HepG2 (cell line): ENCODE results near the gene DUS2. TPM values are rescaled to one million over a fixed set of nuclear protein-coding genes. Genes with fewer than 3 reads are reported as not detected.
A peak's percentile ranks its signal among the peaks of the same experiment; 100 is the strongest.

Source experiments
- ATAC-seq: fragments of 200-7000 bp; cut with Tn5 transposase; 3 replicates; pipeline ENCODE4 v1.9.1; 2020; ENCODE audit warnings: mild to moderate bottlenecking, moderate library complexity
- BruUV-seq: library from RNA; stranded (reverse); fragments of 400-500 nt; replicated peaks from 2 replicates; lab custom pipeline; 2021; lab: Mats Ljungman, UMichigan
- CTCF ChIA-PET: fragments of 300-600 bp; formaldehyde crosslinking; extraction: SDS; loops from one replicate; lab custom pipeline; 2021; ENCODE audit warnings: low total read pairs, inconsistent platforms, low intra/inter-chr PET ratio; lab: Yijun Ruan, JAX
- POLR2A ChIA-PET: fragments of 350-600 bp; sonication (Branson Sonifier 250); formaldehyde crosslinking; loops from one replicate; lab custom pipeline; 2020; ENCODE audit warnings: antibody characterized with exemption, inconsistent platforms; lab: Yijun Ruan, JAX
- DNase-seq: peaks from one replicate; pipeline ENCODE4 v3.0.0-alpha.2; 2015; ENCODE audit warnings: low spot score
- FAIRE-seq: peaks from 3 replicates; lab custom pipeline; 2011; peaks lifted over from hg19 to GRCh38; lab: Jason Lieb, UNC
- H2AFZ ChIP-seq: one replicate; pipeline ENCODE4 v1.6.1; 2011; ENCODE audit warnings: low read length, inconsistent platforms
- H3K27ac ChIP-seq: fragments of 300-600 bp; 3 replicates; pipeline ENCODE4 v1.8.0; 2011; ENCODE audit warnings: mixed run types, mild to moderate bottlenecking, mixed read lengths, low read length, inconsistent platforms; ENCODE audit not compliant: insufficient read depth; ENCODE audit errors: extremely low read length
- H3K27me3 ChIP-seq, 2 experiments: fragments of 200-600 bp in 1 of 2; 2 replicates in 1 of 2; 3 replicates in 1 of 2; pipeline versions ENCODE4 v1.6.0 to v1.8.0; 2011; ENCODE audit warnings: low read length in 2 of 2, mild to moderate bottlenecking in 2 of 2, moderate library complexity in 2 of 2, inconsistent platforms in 1 of 2; ENCODE audit not compliant: insufficient read depth in 2 of 2, control insufficient read depth in 1 of 2
- H3K36me3 ChIP-seq, 2 experiments: fragments of 200-600 bp in 1 of 2; replicated peaks in 1 of 2; 2 replicates in 1 of 2; 3 replicates in 1 of 2; pipeline versions ENCODE4 v1.5.1 to v1.8.0; 2011; ENCODE audit warnings: low read length in 2 of 2, inconsistent platforms in 1 of 2; ENCODE audit not compliant: insufficient read depth in 2 of 2, control insufficient read depth in 1 of 2
- H3K4me1 ChIP-seq: 2 replicates; pipeline ENCODE4 v1.5.1; 2012; ENCODE audit warnings: low read length, inconsistent platforms; ENCODE audit not compliant: insufficient read depth
- H3K4me2 ChIP-seq: 2 replicates; pipeline ENCODE4 v1.6.0; 2011; ENCODE audit warnings: low read depth, low read length, inconsistent platforms
- H3K4me3 ChIP-seq, 3 experiments: fragments of 200-600 bp in 1 of 3; sonication (generic), shearing (Covaris generic) in 1 of 3; replicated peaks in 1 of 3; 2 replicates each; pipeline ENCODE4 v1.5.1; 2011 to 2016; ENCODE audit warnings: low read length in 3 of 3, inconsistent platforms in 2 of 3, low read depth in 2 of 3, mild to moderate bottlenecking in 2 of 3, control low read depth in 1 of 3, mixed read lengths in 1 of 3; ENCODE audit not compliant: insufficient read depth in 1 of 3
- H3K79me2 ChIP-seq: one replicate; pipeline ENCODE4 v1.6.1; 2011; ENCODE audit warnings: low read length, inconsistent platforms; ENCODE audit not compliant: insufficient read depth
- H3K9ac ChIP-seq: 2 replicates; pipeline ENCODE4 v1.6.0; 2011; ENCODE audit warnings: mild to moderate bottlenecking, low read depth, low read length, inconsistent platforms; ENCODE audit not compliant: insufficient read depth
- H3K9me3 ChIP-seq: 2 replicates; pipeline ENCODE4 v1.5.1; 2012; ENCODE audit warnings: mild to moderate bottlenecking, low read length
- H4K20me1 ChIP-seq: 2 replicates; pipeline ENCODE4 v1.6.0; 2011; ENCODE audit warnings: inconsistent platforms, mild to moderate bottlenecking, low read length, moderate library complexity; ENCODE audit not compliant: insufficient read depth
- HOXA7 ChIP-seq: sonication (generic); formaldehyde crosslinking; IDR thresholded peaks from 2 replicates; pipeline ENCODE4 v1.8.1; 2022; ENCODE audit warnings: mild to moderate bottlenecking, missing genetic modification reagents, moderate library complexity
- SMC3 ChIP-seq: IDR thresholded peaks from 2 replicates; pipeline ENCODE4 v1.6.1; 2011; ENCODE audit warnings: low read length, improper control_type of control experiment
- SNAPC4 ChIP-seq: sonication (generic); formaldehyde crosslinking; IDR thresholded peaks from 2 replicates; pipeline ENCODE4 v1.4.0; 2020; ENCODE audit warnings: mild to moderate bottlenecking, missing genetic modification reagents
- SRF ChIP-seq: IDR thresholded peaks from 2 replicates; pipeline ENCODE4 v1.6.1; 2011; ENCODE audit warnings: mild to moderate bottlenecking, low read depth, low read length, moderate library complexity
- ZMYM2 ChIP-seq: sonication (generic); formaldehyde crosslinking; IDR thresholded peaks from 2 replicates; pipeline ENCODE4 v1.8.0; 2022; ENCODE audit warnings: mild to moderate bottlenecking, missing genetic modification reagents
- ZNF33B ChIP-seq: sonication (generic); formaldehyde crosslinking; IDR thresholded peaks from 2 replicates; pipeline ENCODE4 v1.5.1; 2020; ENCODE audit warnings: mild to moderate bottlenecking, missing genetic modification reagents
- ZNF557 ChIP-seq: sonication (generic); formaldehyde crosslinking; IDR thresholded peaks from 2 replicates; pipeline ENCODE4 v1.4.0; 2020; ENCODE audit warnings: missing genetic modification reagents
- WGBS: methylation state at CpG from one replicate; pipeline ENCODE4 v1.1.6; 2017; ENCODE audit warnings: low lambda C conversion rate; 5-methylcytosine and 5-hydroxymethylcytosine counted together
- in situ Hi-C: cut with HindIII; loops from 2 replicates; pipeline ENCODE4 v1.10.0; 2017; ENCODE audit warnings: low pct_unique_long_range_greater_than_20kb; ENCODE audit not compliant: extremely low pct_ligation_motif_present
- intact Hi-C: fragments of 100-400 bp; cut with micrococcal nuclease; formaldehyde crosslinking; loops from one replicate; pipeline ENCODE4 v1.10.0; 2022; ENCODE audit not compliant: unreplicated experiment
- polyA plus RNA-seq, 8 experiments: library from polyadenylated mRNA; depleted of rRNA in 3 of 8; stranded (reverse) in 7 of 8; unstranded in 1 of 8; fragments of >200 nt; fragmentation: Illumina TruSeq in 4 of 8; extraction: Trizol in 4 of 8; gene quantifications; 2 replicates each; pipeline versions ENCODE4 v1.2.1 to v1.2.3, GENCODE V29; 2011 to 2016; ENCODE audit warnings: low read depth in 4 of 8, missing spikeins in 1 of 8, mixed read lengths in 1 of 8; ENCODE audit not compliant: insufficient read depth in 1 of 8
- total RNA-seq, 5 experiments: library from RNA; depleted of rRNA; stranded (reverse); fragments of >200 nt; fragmentation: Illumina TruSeq; extraction: Trizol; gene quantifications; 2 replicates each; pipeline ENCODE4 v1.2.3, GENCODE V29; 2016; ENCODE audit warnings: low read depth in 1 of 5
- TF ChIP-seq, protein P1 (sequence below): sonication (generic); formaldehyde crosslinking; IDR thresholded peaks from 2 replicates; pipeline ENCODE4 v1.4.0; 2020; ENCODE audit warnings: missing genetic modification reagents
- TF ChIP-seq, protein P2 (sequence below): sonication (generic); formaldehyde crosslinking; IDR thresholded peaks from 2 replicates; pipeline ENCODE4 v1.5.0; 2020; ENCODE audit warnings: mild to moderate bottlenecking, missing genetic modification reagents, moderate library complexity
- TF ChIP-seq, protein P3 (sequence below), 2 experiments: fragments of 450-650 bp in 1 of 2; sonication (generic) in 1 of 2; formaldehyde crosslinking; IDR thresholded peaks; 2 replicates each; pipeline versions ENCODE4 v1.5.0 to v1.8.0; 2020 to 2022; ENCODE audit warnings: mild to moderate bottlenecking in 1 of 2, missing genetic modification reagents in 1 of 2
- TF ChIP-seq, protein P4 (sequence below): sonication (generic); formaldehyde crosslinking; IDR thresholded peaks from 2 replicates; pipeline ENCODE4 v1.5.0; 2020; ENCODE audit warnings: missing genetic modification reagents

The DUS2 gene
- total and polyA plus RNA-seq, 2 of the 13 experiments (the other 11 are each of a cell fraction or from before 2014, with no cell fraction given) = 17.8 to 25.1 TPM

- TF ChIP-seq, protein P1, sequence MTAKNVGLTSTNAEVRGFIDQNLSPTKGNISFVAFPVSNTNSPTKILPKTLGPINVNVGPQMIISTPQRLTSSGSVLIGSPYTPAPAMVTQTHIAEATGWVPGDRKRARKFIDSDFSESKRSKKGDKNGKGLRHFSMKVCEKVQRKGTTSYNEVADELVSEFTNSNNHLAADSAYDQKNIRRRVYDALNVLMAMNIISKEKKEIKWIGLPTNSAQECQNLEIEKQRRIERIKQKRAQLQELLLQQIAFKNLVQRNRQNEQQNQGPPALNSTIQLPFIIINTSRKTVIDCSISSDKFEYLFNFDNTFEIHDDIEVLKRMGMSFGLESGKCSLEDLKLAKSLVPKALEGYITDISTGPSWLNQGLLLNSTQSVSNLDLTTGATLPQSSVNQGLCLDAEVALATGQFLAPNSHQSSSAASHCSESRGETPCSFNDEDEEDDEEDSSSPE (CRISPR knock-in tag) = no peak
- TF ChIP-seq SRF = no peak
- TF ChIP-seq, protein P2, sequence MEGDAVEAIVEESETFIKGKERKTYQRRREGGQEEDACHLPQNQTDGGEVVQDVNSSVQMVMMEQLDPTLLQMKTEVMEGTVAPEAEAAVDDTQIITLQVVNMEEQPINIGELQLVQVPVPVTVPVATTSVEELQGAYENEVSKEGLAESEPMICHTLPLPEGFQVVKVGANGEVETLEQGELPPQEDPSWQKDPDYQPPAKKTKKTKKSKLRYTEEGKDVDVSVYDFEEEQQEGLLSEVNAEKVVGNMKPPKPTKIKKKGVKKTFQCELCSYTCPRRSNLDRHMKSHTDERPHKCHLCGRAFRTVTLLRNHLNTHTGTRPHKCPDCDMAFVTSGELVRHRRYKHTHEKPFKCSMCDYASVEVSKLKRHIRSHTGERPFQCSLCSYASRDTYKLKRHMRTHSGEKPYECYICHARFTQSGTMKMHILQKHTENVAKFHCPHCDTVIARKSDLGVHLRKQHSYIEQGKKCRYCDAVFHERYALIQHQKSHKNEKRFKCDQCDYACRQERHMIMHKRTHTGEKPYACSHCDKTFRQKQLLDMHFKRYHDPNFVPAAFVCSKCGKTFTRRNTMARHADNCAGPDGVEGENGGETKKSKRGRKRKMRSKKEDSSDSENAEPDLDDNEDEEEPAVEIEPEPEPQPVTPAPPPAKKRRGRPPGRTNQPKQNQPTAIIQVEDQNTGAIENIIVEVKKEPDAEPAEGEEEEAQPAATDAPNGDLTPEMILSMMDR (CRISPR knock-in tag) = peak; percentile 25; the same call in 1 of the 2 replicates
- peak; percentile 38; the same call in 1 of the 2 replicates for TF ChIP-seq SMC3
Observed at GRCh38 chr16:68116256-68116867, 93.3 kb downstream of the DUS2 start (continued).

GRCh38 chr16:68117884-68118283 lies 94.8 kb downstream of the DUS2 start:
- Histone ChIP-seq H3K36me3 (peaks cover 7 to 10% of the 10 kb centered on the region in 2 experiments; a peak in 4 of 5 replicates), H3K79me2 (peaks cover 100% of the 10 kb centered on the region), H2AFZ (no peak overlapping the region), H3K9me3 (no peaks in the 10 kb centered on the region), H3K4me2 (no peak overlapping the region), H3K4me3 (no peak overlapping the region), H3K4me1 (peaks cover 55% of the 10 kb centered on the region), H3K27ac (no peak overlapping the region), H3K9ac (no peak overlapping the region), H4K20me1 (peaks cover 12% of the 10 kb centered on the region), H3K27me3 (no peaks in the 10 kb centered on the region)
- intact Hi-C loops = no loop called here
- ChIA-PET CTCF (no interaction called here), POLR2A (no interaction called here)
- in situ Hi-C loops = no loop called here
- DNase-seq (no peak), ATAC-seq (no peak), FAIRE-seq (no peak)
- BruUV-seq = no TSS peak
- 93% methylated on average over 3 of the region's 3 CpGs for WGBS
- TF ChIP-seq, protein P3, sequence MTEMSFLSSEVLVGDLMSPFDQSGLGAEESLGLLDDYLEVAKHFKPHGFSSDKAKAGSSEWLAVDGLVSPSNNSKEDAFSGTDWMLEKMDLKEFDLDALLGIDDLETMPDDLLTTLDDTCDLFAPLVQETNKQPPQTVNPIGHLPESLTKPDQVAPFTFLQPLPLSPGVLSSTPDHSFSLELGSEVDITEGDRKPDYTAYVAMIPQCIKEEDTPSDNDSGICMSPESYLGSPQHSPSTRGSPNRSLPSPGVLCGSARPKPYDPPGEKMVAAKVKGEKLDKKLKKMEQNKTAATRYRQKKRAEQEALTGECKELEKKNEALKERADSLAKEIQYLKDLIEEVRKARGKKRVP (CRISPR knock-in tag; IDR thresholded peaks at IDR 0.05) = no peak
- TF ChIP-seq, protein P4, sequence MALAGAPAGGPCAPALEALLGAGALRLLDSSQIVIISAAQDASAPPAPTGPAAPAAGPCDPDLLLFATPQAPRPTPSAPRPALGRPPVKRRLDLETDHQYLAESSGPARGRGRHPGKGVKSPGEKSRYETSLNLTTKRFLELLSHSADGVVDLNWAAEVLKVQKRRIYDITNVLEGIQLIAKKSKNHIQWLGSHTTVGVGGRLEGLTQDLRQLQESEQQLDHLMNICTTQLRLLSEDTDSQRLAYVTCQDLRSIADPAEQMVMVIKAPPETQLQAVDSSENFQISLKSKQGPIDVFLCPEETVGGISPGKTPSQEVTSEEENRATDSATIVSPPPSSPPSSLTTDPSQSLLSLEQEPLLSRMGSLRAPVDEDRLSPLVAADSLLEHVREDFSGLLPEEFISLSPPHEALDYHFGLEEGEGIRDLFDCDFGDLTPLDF = no peak
- no peak for TF ChIP-seq SNAPC4 (CRISPR knock-in tag)
- no peak for TF ChIP-seq HOXA7 (CRISPR knock-in tag)
- no peak for TF ChIP-seq ZNF33B
- no peak for TF ChIP-seq ZNF557 (CRISPR knock-in tag)
- no peak for TF ChIP-seq ZMYM2 (CRISPR knock-in tag)
